GM12872 (cell line): ENCODE results near the gene ALK.

Source experiments
- CTCF ChIP-seq: IDR thresholded peaks from 3 replicates; pipeline ENCODE4 v1.5.1; 2011; ENCODE audit warnings: low read depth, mild to moderate bottlenecking, low read length, moderate library complexity; ENCODE audit not compliant: insufficient read depth

Gene ALK

GRCh38 chr2:29394981-29395350 lies 526.4 kb downstream of the ALK start:
- TF ChIP-seq CTCF: no peak

GRCh38 chr2:29394311-29394980 lies 526.9 kb downstream of the ALK start:
- no peak for TF ChIP-seq CTCF

GRCh38 chr2:29393676-29394075 lies 527.7 kb downstream of the ALK start:
- no peak for TF ChIP-seq CTCF

GRCh38 chr2:29392774-29393173 lies 528.6 kb downstream of the ALK start:
- no peak for TF ChIP-seq CTCF

- no peak for TF ChIP-seq CTCF
These were observed 531.2 kb downstream of the ALK start for GRCh38 chr2:29390136-29390535.

GRCh38 chr2:29389686-29390085 lies 531.7 kb downstream of the ALK start:
- no peak for TF ChIP-seq CTCF

- no peak for TF ChIP-seq CTCF
These were observed 533.3 kb downstream of the ALK start for GRCh38 chr2:29388071-29388470.
